Activated T-cell treated with anti-CD3 and anti-CD28 coated beads for 1 hour (primary cell): ENCODE measurements around the gene WNT11.

Source experiments
- DNase-seq: peaks from one replicate; pipeline ENCODE4 v3.0.0-alpha.2; 2020; ENCODE audit warnings: low read depth

WNT11 gene

GRCh38 chr11:76237914-76238313 lies 31.6 kb upstream of the WNT11 start:
- DNase-seq = no peak

- DNase-seq = no peak
These were observed 30.8 kb upstream of the WNT11 start for GRCh38 chr11:76237000-76237649.

- no peak for DNase-seq
These were observed 30.0 kb upstream of the WNT11 start for GRCh38 chr11:76236092-76236999.

GRCh38 chr11:76235233-76236091 lies 29.2 kb upstream of the WNT11 start:
- peak; percentile 88 for DNase-seq

GRCh38 chr11:76234416-76235232 lies 28.3 kb upstream of the WNT11 start:
- no peak for DNase-seq

GRCh38 chr11:76234021-76234415 lies 27.7 kb upstream of the WNT11 start:
- DNase-seq = no peak

GRCh38 chr11:76233196-76233921 lies 27.1 kb upstream of the WNT11 start:
- DNase-seq = no peak

GRCh38 chr11:76232026-76232665 lies 25.8 kb upstream of the WNT11 start:
- DNase-seq = no peak

GRCh38 chr11:76231121-76231738 lies 24.9 kb upstream of the WNT11 start:
- no peak for DNase-seq

GRCh38 chr11:76230392-76230791 lies 24.1 kb upstream of the WNT11 start:
- no peak for DNase-seq

- DNase-seq = no peak
These were observed 23.5 kb upstream of the WNT11 start for GRCh38 chr11:76229690-76230240.

- DNase-seq = no peak
These were observed 22.5 kb upstream of the WNT11 start for GRCh38 chr11:76228875-76229149.

- DNase-seq = no peak
These were observed 22.0 kb upstream of the WNT11 start for GRCh38 chr11:76228071-76228874.

- no peak for DNase-seq
These were observed 20.3 kb upstream of the WNT11 start for GRCh38 chr11:76226626-76227025.

- DNase-seq = no peak
These were observed 18.9 kb upstream of the WNT11 start for GRCh38 chr11:76225122-76225611.

- no peak for DNase-seq
These were observed 18.3 kb upstream of the WNT11 start for GRCh38 chr11:76224461-76225121.

GRCh38 chr11:76221365-76221764 lies 15.1 kb upstream of the WNT11 start:
- no peak for DNase-seq

- no peak for DNase-seq
These were observed 12.9 kb upstream of the WNT11 start for GRCh38 chr11:76219243-76219642.
